NCI-H510A treated with DMSO at 0.1 percent for 48 hours (cell line): Measurements from ENCODE around the gene ZCCHC7.

Source experiments
- DNase-seq: peaks from one replicate; lab custom pipeline; 2025; lab: John Stamatoyannopoulos, UW

ZCCHC7 gene

GRCh38 chr9:37406603-37407401 is 286.4 kb downstream of the ZCCHC7 start:
- DNase-seq = no peak

DNA sequence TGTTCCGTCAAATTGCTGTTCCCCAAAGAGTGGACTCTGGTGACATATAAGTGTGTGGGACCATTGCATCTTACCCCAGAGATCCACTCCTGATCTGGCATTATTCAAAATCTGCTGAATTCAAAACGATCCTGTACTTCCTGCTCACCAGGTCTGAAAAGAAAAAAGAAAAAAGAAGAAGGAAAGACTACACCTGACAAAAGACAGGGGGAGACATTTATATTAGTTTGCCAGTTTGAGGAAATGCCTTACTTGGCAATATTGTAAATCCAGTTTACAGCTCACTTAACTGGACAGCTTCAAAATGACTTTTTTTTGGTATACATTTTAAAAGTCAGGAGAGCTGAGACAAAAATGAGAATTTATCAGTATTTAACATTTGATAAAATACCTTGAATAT is 287.1 kb downstream of the ZCCHC7 start:
- no peak for DNase-seq
